HG03469 (cell line): Measurements from ENCODE around the gene F2R.
"Not testable (repeated sequence)": the region's sequence is repeated elsewhere in the genome, so short reads cannot be mapped to it uniquely, and the experiment has no call there.

Experiments used
- ATAC-seq: cut with Tn5 transposase; IDR thresholded peaks from one replicate; pipeline ENCODE4 v1.9.1; 2021; ENCODE audit warnings: mild to moderate bottlenecking, moderate library complexity, moderate number of reproducible peaks; ENCODE audit not compliant: unreplicated experiment

Gene F2R

GRCh38 chr5:76747706-76748105 is 31.8 kb downstream of the F2R start:
- no peak for ATAC-seq

- ATAC-seq = no peak
Measured at GRCh38 chr5:76751291-76751690, 35.4 kb downstream of the F2R start.

GRCh38 chr5:76754668-76755078 is 38.7 kb downstream of the F2R start:
- ATAC-seq = no peak

- ATAC-seq = no peak
Measured at GRCh38 chr5:76755779-76756637, 40.1 kb downstream of the F2R start.

- ATAC-seq = no peak
Measured at GRCh38 chr5:76757049-76757448, 41.1 kb downstream of the F2R start.

- not testable (repeated sequence) for ATAC-seq
Measured at GRCh38 chr5:76761118-76761517, 45.2 kb downstream of the F2R start.

- ATAC-seq = no peak
Measured at GRCh38 chr5:76762484-76762883, 46.6 kb downstream of the F2R start.

GRCh38 chr5:76763136-76763535 is 47.2 kb downstream of the F2R start:
- ATAC-seq = no peak

- no peak for ATAC-seq
Measured at GRCh38 chr5:76764374-76764773, 48.4 kb downstream of the F2R start.

- ATAC-seq = no peak
Measured at GRCh38 chr5:76765249-76765648, 49.3 kb downstream of the F2R start.

- no peak for ATAC-seq
Measured at GRCh38 chr5:76766746-76767145, 50.8 kb downstream of the F2R start.

GRCh38 chr5:76771041-76771440 is 55.1 kb downstream of the F2R start:
- not testable (repeated sequence) for ATAC-seq

GRCh38 chr5:76771705-76772405 is 55.9 kb downstream of the F2R start:
- ATAC-seq = no peak

GRCh38 chr5:76775921-76776320 is 60.0 kb downstream of the F2R start:
- no peak for ATAC-seq

- no peak for ATAC-seq
Measured at GRCh38 chr5:76776391-76776790, 60.5 kb downstream of the F2R start.

- ATAC-seq = not testable (repeated sequence)
Measured at GRCh38 chr5:76780616-76781015, 64.7 kb downstream of the F2R start.

- no peak for ATAC-seq
Measured at GRCh38 chr5:76781775-76782174, 65.8 kb downstream of the F2R start.

- no peak for ATAC-seq
Measured at GRCh38 chr5:76782444-76782843, 66.5 kb downstream of the F2R start.
